HCT116 (cell line): Measurements from ENCODE around the gene CNDP1. TPM values are rescaled to one million over a fixed set of nuclear protein-coding genes. Genes with fewer than 3 reads are reported as not detected.

Experiments
- ATAC-seq: fragments of 200-7000 bp; cut with Tn5 transposase; 2 replicates; pipeline ENCODE4 v1.9.1; 2020; ENCODE audit warnings: mild to moderate bottlenecking, moderate library complexity
- BruUV-seq: library from RNA; stranded (reverse); fragments of 400-500 nt; replicated peaks from 2 replicates; lab custom pipeline; 2021; lab: Mats Ljungman, UMichigan
- CTCF ChIA-PET: fragments of 300-600 bp; sonication (Branson Sonifier 250); formaldehyde crosslinking; loops from one replicate; lab custom pipeline; 2021; ENCODE audit warnings: antibody characterized with exemption; lab: Charles Lee
- POLR2A ChIA-PET: fragments of 300-600, 350-600 bp; sonication (Branson Sonifier 250); formaldehyde crosslinking; loops from one replicate; lab custom pipeline; 2021; ENCODE audit warnings: antibody characterized with exemption; lab: Charles Lee
- RAD21 ChIA-PET, 2 experiments: fragments of 300-600 bp; sonication (Branson Sonifier 250); formaldehyde crosslinking; loops; one replicate each; lab custom pipeline; 2023; ENCODE audit warnings: low total read pairs in 2 of 2; ENCODE audit not compliant: uncharacterized antibody in 2 of 2, unreplicated experiment in 2 of 2, low non-redundant PET in 1 of 2; lab: Charles Lee
- DNase-seq: peaks from one replicate; pipeline ENCODE4 v3.0.0-alpha.2; 2010; ENCODE audit warnings: low read depth, low spot score
- H2AFZ ChIP-seq: fragments of 200-600 bp; shearing (Covaris generic), sonication (generic); 2 replicates; pipeline ENCODE4 v1.6.1; 2017; ENCODE audit warnings: low read depth, mixed run types, mixed read lengths, antibody characterized with exemption, low read length; ENCODE audit not compliant: poor library complexity, severe bottlenecking
- H3K27ac ChIP-seq: 2 replicates; pipeline ENCODE4 v1.5.1; 2012; ENCODE audit warnings: low read depth, low read length
- H3K27me3 ChIP-seq: fragments of 200-600 bp; sonication (generic); 2 replicates; pipeline ENCODE4 v1.6.1; 2016; ENCODE audit warnings: mixed run types, low read length, mixed read lengths; ENCODE audit not compliant: insufficient read depth
- H3K36me3 ChIP-seq, 2 experiments: fragments of 200-500 bp in 1 of 2; fragments of 200-600 bp in 1 of 2; sonication (Bioruptor generic) in 1 of 2; sonication (generic) in 1 of 2; 2 replicates each; pipeline versions ENCODE4 v1.5.1 to v1.6.1; 2014 to 2016; ENCODE audit warnings: low read length in 2 of 2, inconsistent platforms in 1 of 2, mixed read lengths in 1 of 2, mixed run types in 1 of 2; ENCODE audit not compliant: insufficient read depth in 2 of 2, control insufficient read depth in 1 of 2
- H3K4me1 ChIP-seq, 2 experiments: fragments of 200-600 bp in 1 of 2; sonication (generic) in 1 of 2; 2 replicates each; pipeline versions ENCODE4 v1.5.1 to v1.6.1; 2012 to 2017; ENCODE audit warnings: low read length in 2 of 2, inconsistent platforms in 1 of 2, mild to moderate bottlenecking in 1 of 2, mixed read lengths in 1 of 2, mixed run types in 1 of 2, moderate library complexity in 1 of 2; ENCODE audit not compliant: insufficient read depth in 2 of 2, control insufficient read depth in 1 of 2
- H3K4me2 ChIP-seq: fragments of 200-600 bp; sonication (generic); 2 replicates; pipeline ENCODE4 v1.6.1; 2017; ENCODE audit warnings: mixed run types, low read length, mixed read lengths
- H3K4me3 ChIP-seq, 2 experiments: fragments of 200-600 bp in 1 of 2; sonication (generic) in 1 of 2; replicated peaks in 1 of 2; 2 replicates each; pipeline ENCODE4 v1.5.1; 2011 to 2016; ENCODE audit warnings: low read length in 2 of 2, control low read depth in 1 of 2, low read depth in 1 of 2, mild to moderate bottlenecking in 1 of 2, mixed read lengths in 1 of 2, mixed run types in 1 of 2
- H3K79me2 ChIP-seq: fragments of 200-600 bp; sonication (generic); 2 replicates; pipeline ENCODE4 v1.6.1; 2017; ENCODE audit warnings: mild to moderate bottlenecking, mixed run types, low read length, moderate library complexity, mixed read lengths; ENCODE audit not compliant: insufficient read depth
- H3K9ac ChIP-seq: fragments of 200-600 bp; sonication (generic); 2 replicates; pipeline ENCODE4 v1.6.1; 2016; ENCODE audit warnings: low read length, mixed read lengths
- H3K9me2 ChIP-seq: fragments of 200-600 bp; sonication (generic), shearing (Covaris generic); 2 replicates; pipeline ENCODE4 v1.6.1; 2017; ENCODE audit warnings: mixed run types, mild to moderate bottlenecking, moderate library complexity; ENCODE audit not compliant: insufficient read depth
- H3K9me3 ChIP-seq, 2 experiments: fragments of 200-500 bp in 1 of 2; fragments of 200-600 bp in 1 of 2; sonication (Bioruptor generic) in 1 of 2; sonication (generic) in 1 of 2; 2 replicates each; pipeline ENCODE4 v1.6.1; 2014 to 2017; ENCODE audit warnings: low read length in 2 of 2, mixed read lengths in 2 of 2, inconsistent platforms in 1 of 2, low read depth in 1 of 2, mild to moderate bottlenecking in 1 of 2, mixed run types in 1 of 2, moderate library complexity in 1 of 2; ENCODE audit not compliant: control insufficient read depth in 1 of 2, insufficient read depth in 1 of 2
- H4K20me1 ChIP-seq: fragments of 200-600 bp; sonication (generic), shearing (Covaris generic); 2 replicates; pipeline ENCODE4 v1.6.1; 2017; ENCODE audit warnings: mixed run types, mild to moderate bottlenecking, moderate library complexity; ENCODE audit not compliant: insufficient read depth
- CEBPB ChIP-seq: IDR thresholded peaks from 2 replicates; pipeline ENCODE4 v1.6.1; 2012; ENCODE audit warnings: low read depth
- EGR1 ChIP-seq: IDR thresholded peaks from 2 replicates; pipeline ENCODE4 v1.6.1; 2012; ENCODE audit warnings: low read depth
- EZH2 ChIP-seq: fragments of 200-600 bp; sonication (generic); IDR thresholded peaks from 2 replicates; pipeline ENCODE4 v1.6.1; 2017; ENCODE audit warnings: antibody characterized with exemption, mixed run types
- JUND ChIP-seq: IDR thresholded peaks from 2 replicates; pipeline ENCODE4 v1.6.1; 2012
- POLR2A ChIP-seq: IDR thresholded peaks from 2 replicates; pipeline ENCODE4 v1.7.0; 2011; ENCODE audit warnings: borderline replicate concordance; ENCODE audit not compliant: insufficient read depth, insufficient read length; ENCODE audit errors: extremely low read depth
- POLR2AphosphoS5 ChIP-seq: IDR thresholded peaks from 2 replicates; pipeline ENCODE4 v1.6.1; 2011; ENCODE audit warnings: mild to moderate bottlenecking, low read depth, low read length, moderate library complexity
- RAD21 ChIP-seq: IDR thresholded peaks from 2 replicates; pipeline ENCODE4 v1.6.1; 2012; ENCODE audit warnings: low read depth, mild to moderate bottlenecking
- SIN3A ChIP-seq: IDR thresholded peaks from 2 replicates; pipeline ENCODE4 v1.6.1; 2012; ENCODE audit warnings: low read depth
- SP1 ChIP-seq: IDR thresholded peaks from 2 replicates; pipeline ENCODE4 v1.6.1; 2012; ENCODE audit warnings: low read depth
- SRF ChIP-seq: IDR thresholded peaks from 2 replicates; pipeline ENCODE4 v1.6.1; 2012; ENCODE audit warnings: low read depth
- ZFX ChIP-seq: fragments of 450-650 bp; IDR thresholded peaks from 2 replicates; pipeline ENCODE4 v1.6.1; 2017
- ZNF274 ChIP-seq: fragments of 200-500 bp; sonication (Bioruptor generic); IDR thresholded peaks from 2 replicates; pipeline ENCODE4 v1.6.1; 2014; ENCODE audit warnings: mild to moderate bottlenecking, low read depth, low read length, inconsistent platforms
- intact Hi-C: fragments of 100-400 bp; cut with micrococcal nuclease; formaldehyde crosslinking; loops from 2 replicates; pipeline ENCODE4 v1.10.0; 2022
- total RNA-seq: library from RNA; stranded (reverse); gene quantifications from one replicate; pipeline ENCODE4 v1.2.1, GENCODE V29; 2021; ENCODE audit not compliant: unreplicated experiment
- TF ChIP-seq, protein P1 (sequence below), 3 experiments: fragments of 200-600 bp in 1 of 3; sonication (generic) in 1 of 3; IDR thresholded peaks in 2 of 3; conservative IDR thresholded peaks in 1 of 3; 2 replicates each; pipeline ENCODE4 v1.5.1; 2012 to 2017; ENCODE audit warnings: low read depth in 2 of 3, low read length in 2 of 3, antibody characterized with exemption in 1 of 3, borderline replicate concordance in 1 of 3, control low read depth in 1 of 3, mild to moderate bottlenecking in 1 of 3, mixed read lengths in 1 of 3, mixed run types in 1 of 3, moderate library complexity in 1 of 3; ENCODE audit not compliant: insufficient read depth in 1 of 3
- TF ChIP-seq, protein P2 (sequence below): IDR thresholded peaks from 2 replicates; pipeline ENCODE4 v1.6.1; 2012; ENCODE audit warnings: low read depth

CNDP1 gene
- total RNA-seq, 1 experiment from 2014 or later: not detected

- no peaks in the 10 kb centered on the region for H3K4me1 ChIP-seq
- RAD21 ChIA-PET: no interaction called here
- no peaks in the 10 kb centered on the region for H3K9me3 ChIP-seq
- intact Hi-C loops: no loop called here
- no peak for DNase-seq
- H3K27me3 ChIP-seq: no peaks in the 10 kb centered on the region
- no peak overlapping the region for H3K9ac ChIP-seq
- H3K79me2 ChIP-seq: no peaks in the 10 kb centered on the region
- CTCF ChIA-PET: no interaction called here
- H2AFZ ChIP-seq: no peak overlapping the region
- H4K20me1 ChIP-seq: no peaks in the 10 kb centered on the region
- no peak overlapping the region for H3K27ac ChIP-seq
- no peaks in the 10 kb centered on the region for H3K9me2 ChIP-seq
- peaks cover 22 to 36% of the 10 kb centered on the region in 2 experiments; a peak in 3 of 4 replicates for H3K36me3 ChIP-seq
- H3K4me3 ChIP-seq: no peak overlapping the region
- ATAC-seq: no peak
- POLR2A ChIA-PET: no interaction called here
- H3K4me2 ChIP-seq: no peak overlapping the region
- TF ChIP-seq CEBPB: no peak
- TF ChIP-seq EGR1: no peak
- no peak for TF ChIP-seq RAD21
- TF ChIP-seq SP1: no peak
- no peak for TF ChIP-seq ZNF274
- TF ChIP-seq EZH2: no peak
- TF ChIP-seq, protein P1, sequence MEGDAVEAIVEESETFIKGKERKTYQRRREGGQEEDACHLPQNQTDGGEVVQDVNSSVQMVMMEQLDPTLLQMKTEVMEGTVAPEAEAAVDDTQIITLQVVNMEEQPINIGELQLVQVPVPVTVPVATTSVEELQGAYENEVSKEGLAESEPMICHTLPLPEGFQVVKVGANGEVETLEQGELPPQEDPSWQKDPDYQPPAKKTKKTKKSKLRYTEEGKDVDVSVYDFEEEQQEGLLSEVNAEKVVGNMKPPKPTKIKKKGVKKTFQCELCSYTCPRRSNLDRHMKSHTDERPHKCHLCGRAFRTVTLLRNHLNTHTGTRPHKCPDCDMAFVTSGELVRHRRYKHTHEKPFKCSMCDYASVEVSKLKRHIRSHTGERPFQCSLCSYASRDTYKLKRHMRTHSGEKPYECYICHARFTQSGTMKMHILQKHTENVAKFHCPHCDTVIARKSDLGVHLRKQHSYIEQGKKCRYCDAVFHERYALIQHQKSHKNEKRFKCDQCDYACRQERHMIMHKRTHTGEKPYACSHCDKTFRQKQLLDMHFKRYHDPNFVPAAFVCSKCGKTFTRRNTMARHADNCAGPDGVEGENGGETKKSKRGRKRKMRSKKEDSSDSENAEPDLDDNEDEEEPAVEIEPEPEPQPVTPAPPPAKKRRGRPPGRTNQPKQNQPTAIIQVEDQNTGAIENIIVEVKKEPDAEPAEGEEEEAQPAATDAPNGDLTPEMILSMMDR (IDR thresholded peaks at IDR 0.05 in 2 of 3, conservative IDR thresholded peaks at IDR 0.05 in 1 of 3; ENCODE audit: borderline replicate concordance in 1 of 3, insufficient read depth in 1 of 3, low read depth in 2 of 3, low read length in 2 of 3): no peak
- TF ChIP-seq, protein P2, sequence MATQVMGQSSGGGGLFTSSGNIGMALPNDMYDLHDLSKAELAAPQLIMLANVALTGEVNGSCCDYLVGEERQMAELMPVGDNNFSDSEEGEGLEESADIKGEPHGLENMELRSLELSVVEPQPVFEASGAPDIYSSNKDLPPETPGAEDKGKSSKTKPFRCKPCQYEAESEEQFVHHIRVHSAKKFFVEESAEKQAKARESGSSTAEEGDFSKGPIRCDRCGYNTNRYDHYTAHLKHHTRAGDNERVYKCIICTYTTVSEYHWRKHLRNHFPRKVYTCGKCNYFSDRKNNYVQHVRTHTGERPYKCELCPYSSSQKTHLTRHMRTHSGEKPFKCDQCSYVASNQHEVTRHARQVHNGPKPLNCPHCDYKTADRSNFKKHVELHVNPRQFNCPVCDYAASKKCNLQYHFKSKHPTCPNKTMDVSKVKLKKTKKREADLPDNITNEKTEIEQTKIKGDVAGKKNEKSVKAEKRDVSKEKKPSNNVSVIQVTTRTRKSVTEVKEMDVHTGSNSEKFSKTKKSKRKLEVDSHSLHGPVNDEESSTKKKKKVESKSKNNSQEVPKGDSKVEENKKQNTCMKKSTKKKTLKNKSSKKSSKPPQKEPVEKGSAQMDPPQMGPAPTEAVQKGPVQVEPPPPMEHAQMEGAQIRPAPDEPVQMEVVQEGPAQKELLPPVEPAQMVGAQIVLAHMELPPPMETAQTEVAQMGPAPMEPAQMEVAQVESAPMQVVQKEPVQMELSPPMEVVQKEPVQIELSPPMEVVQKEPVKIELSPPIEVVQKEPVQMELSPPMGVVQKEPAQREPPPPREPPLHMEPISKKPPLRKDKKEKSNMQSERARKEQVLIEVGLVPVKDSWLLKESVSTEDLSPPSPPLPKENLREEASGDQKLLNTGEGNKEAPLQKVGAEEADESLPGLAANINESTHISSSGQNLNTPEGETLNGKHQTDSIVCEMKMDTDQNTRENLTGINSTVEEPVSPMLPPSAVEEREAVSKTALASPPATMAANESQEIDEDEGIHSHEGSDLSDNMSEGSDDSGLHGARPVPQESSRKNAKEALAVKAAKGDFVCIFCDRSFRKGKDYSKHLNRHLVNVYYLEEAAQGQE: no peak
- TF ChIP-seq JUND: no peak
- TF ChIP-seq ZFX: no peak
- TF ChIP-seq SIN3A: no peak
- TF ChIP-seq POLR2A: no peak
- TF ChIP-seq POLR2AphosphoS5: no peak
- no peak for TF ChIP-seq SRF
- TF ChIP-seq, all 23 proteins: peak for 0
- no TSS peak for BruUV-seq
These were observed 28.5 kb upstream of the CNDP1 start for GRCh38 chr18:74505776-74506175.
